Ovary (tissue), 9 donors: Measurements from ENCODE around the gene MRPL47. TPM values are rescaled to one million over a fixed set of nuclear protein-coding genes. Genes with fewer than 3 reads are reported as not detected.
"Not testable (repeated sequence)": the region's sequence is repeated elsewhere in the genome, so short reads cannot be mapped to it uniquely, and the experiment has no call there.

Experiments
- DNase-seq, 5 donors: peaks; one replicate each; pipeline ENCODE4 v3.0.0-alpha.2; 2019 to 2020
- H3K27ac ChIP-seq, 2 donors: fragments of 200-600 bp; one replicate each; pipeline versions ENCODE4 v1.5.1 to v1.8.0; 2019 to 2022
- H3K27me3 ChIP-seq: fragments of 200-600 bp; one replicate; pipeline ENCODE4 v1.8.0; 2022
- H3K36me3 ChIP-seq: fragments of 200-600 bp; sonication (generic); one replicate; pipeline ENCODE4 v1.5.1; 2019
- H3K4me1 ChIP-seq: one replicate; pipeline ENCODE4 v1.8.1; 2013; ENCODE audit warnings: mild to moderate bottlenecking, moderate library complexity; ENCODE audit not compliant: insufficient read depth
- H3K4me3 ChIP-seq: fragments of 200-600 bp; sonication (generic); one replicate; pipeline ENCODE4 v1.5.1; 2017
- H3K9me3 ChIP-seq, 2 donors: fragments of 200-600 bp in 1 of 2; sonication (generic) in 1 of 2; one replicate each; pipeline versions ENCODE4 v1.5.1 to v1.8.1; 2013 to 2019; ENCODE audit warnings: mild to moderate bottlenecking in 1 of 2, moderate library complexity in 1 of 2
- EP300 ChIP-seq: sonication (generic); formaldehyde crosslinking; IDR thresholded peaks from one replicate; pipeline ENCODE4 v1.6.1; 2017; ENCODE audit warnings: antibody characterized with exemption
- POLR2A ChIP-seq: fragments of 450-650 bp; IDR thresholded peaks from one replicate; pipeline ENCODE4 v1.6.1; 2017; ENCODE audit warnings: antibody characterized with exemption, mild to moderate bottlenecking, moderate library complexity
- WGBS, 3 donors: extraction: QIAGEN DNeasy Blood & Tissue Kit in 1 of 3; methylation state at CpG; one replicate each; pipeline versions ENCODE4 v1.1.5 to v1.1.7; 2013 to 2017; 5-methylcytosine and 5-hydroxymethylcytosine counted together
- intact Hi-C, 4 donors: fragments of 100-400 bp; cut with DNase I; formaldehyde crosslinking; loops; one replicate each; pipeline versions ENCODE4 v1.11.0 to v1.15.1; 2022 to 2023
- polyA plus RNA-seq, 2 donors: library from polyadenylated mRNA; stranded (reverse); fragments of 200-250 nt in 1 of 2; fragments of 350-450 nt in 1 of 2; fragmentation: Illumina TruSeq in 1 of 2; extraction: RNeasy Lipid Tissue Mini Kit (QIAGEN cat#74804) in 1 of 2; gene quantifications; one replicate each; pipeline ENCODE4 v1.2.3, GENCODE V29; 2013 to 2014
- total RNA-seq, 7 donors: library from RNA; depleted of rRNA in 2 of 7; stranded (reverse); fragments of >200 nt in 2 of 7; fragmentation: NEBNext Ultra II Directional in 3 of 7; extraction: Animal tissue kit (Norgen Biotek cat#: 25700) in 3 of 7; gene quantifications; one replicate each; pipeline versions ENCODE4 v1.1.0 to v1.2.4, GENCODE V29; 2016 to 2023
- TF ChIP-seq, protein P1 (sequence below), 3 donors: fragments of 450-650 bp in 2 of 3; fragments of 200-600 bp in 1 of 3; IDR thresholded peaks; one replicate each; pipeline versions ENCODE4 v1.5.1 to v1.8.0; 2016 to 2022; ENCODE audit warnings: antibody characterized with exemption in 3 of 3, mild to moderate bottlenecking in 1 of 3
- donor health status: DM: no; HTN: no; CAD: no; lungs with moderate emphysema.
- donor health status: DM: no; HTN: no; CAD: no.
- donor health status: Bipolar disorder and iron deficiency.
- donor health status: DM: yes; HTN: yes; CAD: no.
- donor health status: DM: no; HTN: no; CAD: no.
- donor health status: DM: yes; HTN: yes; CAD: no.

Gene MRPL47
- total and polyA plus RNA-seq, 9 donors: 13.1 to 30.6 (median 21.8) TPM

DNA sequence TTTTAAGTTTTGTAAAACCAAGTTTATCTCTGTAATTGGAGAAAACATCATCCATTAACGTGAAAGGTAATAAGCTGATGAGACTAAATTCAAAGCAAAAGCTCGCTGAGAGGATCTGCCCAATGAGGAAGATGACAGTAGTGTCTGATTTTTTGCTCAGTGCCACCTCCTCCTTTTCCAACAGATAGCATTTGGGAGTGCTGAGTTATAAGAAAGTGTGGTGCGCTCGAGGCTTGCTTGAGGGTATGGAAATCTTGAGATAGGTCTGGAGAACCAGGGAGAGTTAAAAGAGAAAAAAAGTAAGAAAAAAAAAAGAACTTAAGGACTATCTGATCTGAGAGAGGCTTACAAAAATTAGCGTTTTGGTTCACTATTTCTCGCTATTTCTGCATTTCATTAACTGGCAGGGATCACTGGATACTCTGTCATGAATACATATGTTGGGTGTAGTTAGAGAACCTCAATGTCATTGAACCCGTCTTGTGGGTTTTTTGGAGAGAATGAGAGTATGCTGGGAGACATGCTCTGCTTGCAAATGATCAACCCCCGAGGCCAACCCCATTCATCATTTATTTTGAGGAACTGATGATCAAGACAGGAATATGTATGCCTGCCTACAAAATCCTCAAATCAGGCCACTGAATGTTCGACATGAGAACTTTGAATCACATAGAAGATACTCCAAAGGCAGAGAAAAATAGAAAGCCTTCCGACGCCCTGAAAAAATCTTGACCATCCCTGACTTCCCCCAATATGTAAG is 47.4 kb upstream of the MRPL47 start:
- TF ChIP-seq POLR2A (no peak), EP300 (no peak)
- TF ChIP-seq, protein P1, sequence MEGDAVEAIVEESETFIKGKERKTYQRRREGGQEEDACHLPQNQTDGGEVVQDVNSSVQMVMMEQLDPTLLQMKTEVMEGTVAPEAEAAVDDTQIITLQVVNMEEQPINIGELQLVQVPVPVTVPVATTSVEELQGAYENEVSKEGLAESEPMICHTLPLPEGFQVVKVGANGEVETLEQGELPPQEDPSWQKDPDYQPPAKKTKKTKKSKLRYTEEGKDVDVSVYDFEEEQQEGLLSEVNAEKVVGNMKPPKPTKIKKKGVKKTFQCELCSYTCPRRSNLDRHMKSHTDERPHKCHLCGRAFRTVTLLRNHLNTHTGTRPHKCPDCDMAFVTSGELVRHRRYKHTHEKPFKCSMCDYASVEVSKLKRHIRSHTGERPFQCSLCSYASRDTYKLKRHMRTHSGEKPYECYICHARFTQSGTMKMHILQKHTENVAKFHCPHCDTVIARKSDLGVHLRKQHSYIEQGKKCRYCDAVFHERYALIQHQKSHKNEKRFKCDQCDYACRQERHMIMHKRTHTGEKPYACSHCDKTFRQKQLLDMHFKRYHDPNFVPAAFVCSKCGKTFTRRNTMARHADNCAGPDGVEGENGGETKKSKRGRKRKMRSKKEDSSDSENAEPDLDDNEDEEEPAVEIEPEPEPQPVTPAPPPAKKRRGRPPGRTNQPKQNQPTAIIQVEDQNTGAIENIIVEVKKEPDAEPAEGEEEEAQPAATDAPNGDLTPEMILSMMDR (IDR thresholded peaks at IDR 0.05): no peak
- peak overlapping the region in 1 of 2 donors; percentile 98 for H3K27ac ChIP-seq

DNA sequence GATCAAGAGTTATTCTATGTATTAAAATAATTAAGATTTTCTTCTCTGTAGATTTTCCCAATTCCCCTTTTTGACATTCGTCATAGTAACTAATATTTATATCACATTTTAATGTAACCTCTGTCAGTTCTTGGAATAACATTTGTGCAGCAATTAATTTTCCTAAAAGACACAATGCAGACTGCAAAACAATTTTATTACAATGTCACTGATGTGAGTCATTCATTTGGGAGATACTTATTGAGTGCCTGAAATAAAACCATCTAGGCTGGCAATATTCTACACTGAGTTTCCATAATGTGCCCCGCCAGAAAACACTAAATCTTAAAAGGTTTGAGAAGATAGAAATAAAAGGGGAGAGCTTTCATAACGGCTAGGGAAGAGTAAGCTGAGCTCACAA is 41.7 kb upstream of the MRPL47 start:
- DNase-seq: no peak
- no peaks in the 10 kb centered on the region for H3K36me3 ChIP-seq
- intact Hi-C loops: no loop called here

More for the DNA sequence above, 47.4 kb upstream of the MRPL47 start:
- no peaks in the 10 kb centered on the region for H3K27me3 ChIP-seq
- 48 to 51% (median 51%) methylated on average over 11 of the region's 11 CpGs for WGBS, 3 donors
- peaks cover 6% of the 10 kb centered on the region for H3K4me1 ChIP-seq
- DNase-seq: no peak
- intact Hi-C loops: no loop called here
- H3K36me3 ChIP-seq: no peaks in the 10 kb centered on the region
- peak overlapping the region; percentile 87 for H3K4me3 ChIP-seq
- no peaks in the 10 kb centered on the region for H3K9me3 ChIP-seq

DNA sequence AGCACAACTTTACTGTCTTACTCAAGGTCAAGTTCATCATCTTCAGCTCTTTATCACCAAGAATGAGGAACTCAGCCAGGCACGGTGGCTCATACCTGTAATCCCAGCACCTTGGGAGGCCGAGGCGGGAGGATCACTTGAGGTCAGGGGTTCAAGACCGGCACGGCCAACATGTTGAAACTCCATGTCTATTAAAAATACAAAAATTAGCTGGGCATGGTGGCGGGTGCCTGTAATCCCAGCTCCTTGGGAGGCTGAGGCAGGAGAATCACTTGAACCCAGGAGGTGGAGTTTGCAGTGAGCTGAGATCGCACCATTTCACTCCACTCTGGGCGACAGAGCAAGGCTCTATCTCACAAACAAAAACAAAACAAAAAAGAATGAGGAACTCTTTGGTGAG is 39.4 kb upstream of the MRPL47 start:
- 86 to 90% (median 89%) methylated on average over 8 of the region's 8 CpGs for WGBS, 3 donors
- H3K4me1 ChIP-seq, intact Hi-C loops, H3K27me3 ChIP-seq, H3K27ac ChIP-seq, DNase-seq, H3K9me3 ChIP-seq, H3K36me3 ChIP-seq, H3K4me3 ChIP-seq: not testable (repeated sequence)

More for the DNA sequence above, 41.7 kb upstream of the MRPL47 start:
- H3K9me3 ChIP-seq: no peaks in the 10 kb centered on the region
- 65 to 70% (median 69%) methylated on average over 3 of the region's 3 CpGs for WGBS, 3 donors
- no peak overlapping the region for H3K27ac ChIP-seq
- H3K4me3 ChIP-seq: no peak overlapping the region
- no peaks in the 10 kb centered on the region for H3K27me3 ChIP-seq
- no peaks in the 10 kb centered on the region for H3K4me1 ChIP-seq
- TF ChIP-seq, protein P1 (IDR thresholded peaks at IDR 0.05): no peak
- TF ChIP-seq POLR2A (no peak), EP300 (no peak)

DNA sequence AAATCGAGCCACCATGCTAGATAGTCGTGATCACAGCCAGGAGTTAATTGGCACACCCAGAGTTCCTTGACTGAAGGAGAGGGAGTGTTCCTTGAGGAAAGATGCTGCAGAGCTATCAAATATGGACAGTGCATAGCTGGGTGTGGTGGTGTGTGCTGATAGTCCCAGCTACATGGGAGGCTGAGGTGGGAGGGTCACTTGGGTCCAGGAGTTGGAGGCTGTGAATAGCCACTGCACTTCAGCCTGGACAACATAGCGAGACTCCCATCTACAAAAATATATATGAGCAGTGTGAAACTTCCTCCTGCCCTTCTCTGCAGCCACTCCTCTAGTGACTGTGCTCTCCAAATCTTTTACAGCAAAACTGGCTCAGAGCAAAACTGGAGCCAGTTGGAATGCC is 38.4 kb upstream of the MRPL47 start:
- Histone ChIP-seq H3K9me3 (no peaks in the 10 kb centered on the region), H3K27ac (no peak overlapping the region), H3K4me1 (no peaks in the 10 kb centered on the region), H3K4me3 (no peak overlapping the region), H3K27me3 (no peaks in the 10 kb centered on the region), H3K36me3 (no peaks in the 10 kb centered on the region)
- TF ChIP-seq, protein P1 (IDR thresholded peaks at IDR 0.05): no peak
- TF ChIP-seq POLR2A (no peak), EP300 (no peak)
- 75 to 84% (median 80%) methylated on average over 3 of the region's 3 CpGs for WGBS, 3 donors
- intact Hi-C loops: no loop called here
- DNase-seq: no peak

DNA sequence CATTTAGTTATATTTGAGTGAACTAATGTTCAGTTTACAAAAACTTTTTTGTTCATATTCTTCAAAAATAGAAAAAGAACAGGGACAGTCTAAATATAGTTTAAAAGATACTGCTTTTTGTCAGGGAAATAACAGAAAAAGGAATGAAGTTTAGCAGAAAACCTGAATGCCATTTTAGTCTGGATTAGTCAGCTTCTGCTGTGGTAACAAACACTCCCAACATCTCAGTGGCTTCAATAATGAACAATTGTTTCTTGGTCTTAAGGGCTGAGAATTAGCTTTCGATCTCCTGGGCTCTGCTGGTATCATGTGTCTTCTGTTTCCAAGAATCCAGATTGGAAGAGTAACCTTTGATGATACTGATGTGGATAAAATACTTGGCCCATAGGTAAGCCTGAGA is 36.0 kb upstream of the MRPL47 start:
- H3K4me3 ChIP-seq: no peak overlapping the region
- H3K36me3 ChIP-seq: no peaks in the 10 kb centered on the region
- no peak overlapping the region for H3K27ac ChIP-seq
- no peaks in the 10 kb centered on the region for H3K27me3 ChIP-seq
- no peak for TF ChIP-seq POLR2A
- TF ChIP-seq, protein P1 (IDR thresholded peaks at IDR 0.05): no peak
- no peak for TF ChIP-seq EP300
- WGBS, 3 donors: 87 to 98% (median 97%) methylated on average over 1 of the region's 1 CpG
- H3K9me3 ChIP-seq: no peaks in the 10 kb centered on the region
- no peaks in the 10 kb centered on the region for H3K4me1 ChIP-seq
- no peak for DNase-seq
- intact Hi-C loops: no loop called here
